ENCODE results near the gene DCAF6.

DNA sequence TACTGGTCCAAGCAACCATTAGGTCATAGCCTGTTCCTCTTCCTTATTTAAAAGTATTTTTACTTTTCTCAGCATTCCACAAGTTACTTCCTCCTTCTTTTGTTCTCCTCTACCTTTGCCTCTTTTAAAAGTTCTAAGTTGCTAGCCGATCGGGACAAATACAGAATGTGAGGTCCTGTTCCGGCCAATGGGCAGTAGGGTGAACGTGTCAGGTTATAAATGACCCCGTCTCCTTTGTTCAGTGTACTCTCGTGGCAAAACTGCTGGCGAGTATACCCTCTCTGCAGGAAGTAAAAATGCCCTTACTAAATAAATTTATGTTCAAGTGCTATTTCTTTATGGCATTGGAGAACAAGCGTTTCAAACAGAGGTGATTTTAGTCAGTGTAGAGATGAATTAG, 25.1 kb upstream of the DCAF6 start:
- TF ChIP-seq, protein P1, sequence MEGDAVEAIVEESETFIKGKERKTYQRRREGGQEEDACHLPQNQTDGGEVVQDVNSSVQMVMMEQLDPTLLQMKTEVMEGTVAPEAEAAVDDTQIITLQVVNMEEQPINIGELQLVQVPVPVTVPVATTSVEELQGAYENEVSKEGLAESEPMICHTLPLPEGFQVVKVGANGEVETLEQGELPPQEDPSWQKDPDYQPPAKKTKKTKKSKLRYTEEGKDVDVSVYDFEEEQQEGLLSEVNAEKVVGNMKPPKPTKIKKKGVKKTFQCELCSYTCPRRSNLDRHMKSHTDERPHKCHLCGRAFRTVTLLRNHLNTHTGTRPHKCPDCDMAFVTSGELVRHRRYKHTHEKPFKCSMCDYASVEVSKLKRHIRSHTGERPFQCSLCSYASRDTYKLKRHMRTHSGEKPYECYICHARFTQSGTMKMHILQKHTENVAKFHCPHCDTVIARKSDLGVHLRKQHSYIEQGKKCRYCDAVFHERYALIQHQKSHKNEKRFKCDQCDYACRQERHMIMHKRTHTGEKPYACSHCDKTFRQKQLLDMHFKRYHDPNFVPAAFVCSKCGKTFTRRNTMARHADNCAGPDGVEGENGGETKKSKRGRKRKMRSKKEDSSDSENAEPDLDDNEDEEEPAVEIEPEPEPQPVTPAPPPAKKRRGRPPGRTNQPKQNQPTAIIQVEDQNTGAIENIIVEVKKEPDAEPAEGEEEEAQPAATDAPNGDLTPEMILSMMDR (IDR thresholded peaks at IDR 0.05): no peak
- TF ChIP-seq POLR2A (IDR thresholded peaks at IDR 0.05): no peak
- TF ChIP-seq POLR2AphosphoS5 (IDR thresholded peaks at IDR 0.05): no peak

All from gastroesophageal sphincter (tissue), 3 donors.